ENCODE results near the gene PRSS56. TPM values are rescaled to one million over a fixed set of nuclear protein-coding genes. Genes with fewer than 3 reads are reported as not detected.

PRSS56 gene
- total RNA-seq (1 to 10 TPM; 2.0 to 5.0 (median 2.9) TPM), polyA plus RNA-seq (1 to 10 TPM in 2 of 3 donors, under 1 TPM in 1; 0.82 to 3.2 (median 1.8) TPM)
- long read RNA-seq, donor 1, partial matches to known transcripts: 15 of 15 reads
- long read RNA-seq, donor 1, other reads (novel, unspliced or antisense): 0 of 15 reads
- long read RNA-seq, donor 2, partial matches to known transcripts: 19 of 21 reads
- long read RNA-seq, donor 2, other reads (novel, unspliced or antisense): 2 of 21 reads

- no peak for TF ChIP-seq CTCF (IDR thresholded peaks at IDR 0.05)
- H3K4me1 ChIP-seq: peaks cover 29% of the 10 kb centered on the region
- ATAC-seq: no peak
- no peak for DNase-seq
- no peaks in the 10 kb centered on the region for H3K36me3 ChIP-seq (ENCODE audit: insufficient read depth in 1 of 2, low read depth in 1 of 2)
- intact Hi-C loops (cut with DNase I): loop anchor here (2.0 to 10.0 kb wide), 6 partner anchors 63 to 613 kb away; partner anchors contain the start of genes ALPI (in 1 of the 2) and NPPC (in 1 of the 2)
- H3K27me3 ChIP-seq (ENCODE audit: insufficient read depth in 3 of 3, low read length in 2 of 3): peaks cover 0 to 12% (median 0%) of the 10 kb centered on the region in 3 donors
- no peak within 1 kb of the TSS for H3K4me3 ChIP-seq
- no peak within 1 kb of the TSS for H3K27ac ChIP-seq
- H3K9me3 ChIP-seq: no peaks in the 10 kb centered on the region
- WGBS, 3 donors: 65 to 74% (median 73%) methylated on average over 16 to 19 of the region's 19 CpGs
Observed at GRCh38 chr2:232519581-232520438, at the start of gene PRSS56. PRSS56 (plus strand) TSS chr2:232520388; CDS start chr2:232520599, 211 bp downstream.

GRCh38 chr2:232473467-232473890 is 46.7 kb upstream of the PRSS56 start:
- intact Hi-C loops (cut with DNase I): no loop called here
- ATAC-seq (peak; percentile 38 to 83 (median 54)), DNase-seq (no peak)
- 7 to 20% (median 16%) methylated on average over 6 of the region's 6 CpGs for WGBS, 3 donors
- no peaks in the 10 kb centered on the region for H3K36me3 ChIP-seq (ENCODE audit: insufficient read depth in 1 of 2, low read depth in 1 of 2)
- TF ChIP-seq CTCF (IDR thresholded peaks at IDR 0.05): no peak
- H3K4me1 ChIP-seq: no peaks in the 10 kb centered on the region
- H3K4me3 ChIP-seq: no peak overlapping the region
- H3K27ac ChIP-seq: no peak overlapping the region
- H3K27me3 ChIP-seq (ENCODE audit: insufficient read depth in 3 of 3, low read length in 2 of 3): peaks cover 0 to 1% (median 0%) of the 10 kb centered on the region in 3 donors
- H3K9me3 ChIP-seq: no peaks in the 10 kb centered on the region

- DNase-seq: no peak
- peaks cover 0 to 1% (median 0%) of the 10 kb centered on the region in 3 donors for H3K27me3 ChIP-seq (ENCODE audit: insufficient read depth in 3 of 3, low read length in 2 of 3)
- H3K27ac ChIP-seq: no peak overlapping the region
- no peaks in the 10 kb centered on the region for H3K36me3 ChIP-seq (ENCODE audit: insufficient read depth in 1 of 2, low read depth in 1 of 2)
- intact Hi-C loops (cut with DNase I): no loop called here
- WGBS, 3 donors: 71 to 87% (median 79%) methylated on average over 2 of the region's 2 CpGs
- TF ChIP-seq CTCF (IDR thresholded peaks at IDR 0.05): no peak
- H3K9me3 ChIP-seq: no peaks in the 10 kb centered on the region
- ATAC-seq: no peak
- no peak overlapping the region for H3K4me3 ChIP-seq
- no peaks in the 10 kb centered on the region for H3K4me1 ChIP-seq
Observed at GRCh38 chr2:232476045-232476444, 44.1 kb upstream of the PRSS56 start.

GRCh38 chr2:232476791-232477190 is 43.4 kb upstream of the PRSS56 start:
- ATAC-seq: no peak
- peak in 1 of 2 donors; percentile 26 for DNase-seq
- Histone ChIP-seq H3K4me3 (no peak overlapping the region), H3K36me3 (ENCODE audit: insufficient read depth in 1 of 2, low read depth in 1 of 2) (no peaks in the 10 kb centered on the region), H3K27ac (no peak overlapping the region), H3K9me3 (no peaks in the 10 kb centered on the region), H3K27me3 (ENCODE audit: insufficient read depth in 3 of 3, low read length in 2 of 3) (peaks cover 0 to 1% (median 0%) of the 10 kb centered on the region in 3 donors), H3K4me1 (no peaks in the 10 kb centered on the region)
- intact Hi-C loops (cut with DNase I): no loop called here
- WGBS, 3 donors: 88 to 92% (median 90%) methylated on average over 7 of the region's 7 CpGs
- TF ChIP-seq CTCF (IDR thresholded peaks at IDR 0.05): no peak

All from psoas muscle (tissue), 8 donors.